ENCODE data around the gene GATM.

GRCh38 chr15:45375836-45376235, 2.5 kb downstream of the GATM start:
- TF ChIP-seq POLR2A (IDR thresholded peaks at IDR 0.05; ENCODE audit: low read depth, low read length) (no peak), POLR2AphosphoS5 (IDR thresholded peaks at IDR 0.05; ENCODE audit: low read depth, low read length) (no peak)
